GM13976 (cell line): ENCODE results near the gene USP34.
"Not testable (repeated sequence)": the region's sequence is repeated elsewhere in the genome, so short reads cannot be mapped to it uniquely, and the experiment has no call there.

ENCODE experiments used
- DNase-seq: peaks from one replicate; pipeline ENCODE4 v3.0.0; 2012; ENCODE audit warnings: low spot score
- in situ Hi-C: fragments of 300-500 bp; cut with MboI; formaldehyde crosslinking; loops from one replicate; pipeline ENCODE4 v1.12.0; 2022; ENCODE audit warnings: low sequenced_read_pairs, mixed read lengths, inconsistent platforms; ENCODE audit not compliant: unreplicated experiment
- TF ChIP-seq, protein P1 (sequence below): IDR thresholded peaks from 2 replicates; pipeline ENCODE4 v1.5.1; 2012; ENCODE audit warnings: borderline replicate concordance, mild to moderate bottlenecking; ENCODE audit not compliant: insufficient read depth; ENCODE audit errors: extremely low read depth, missing control alignments, control extremely low read depth

The USP34 gene

DNA sequence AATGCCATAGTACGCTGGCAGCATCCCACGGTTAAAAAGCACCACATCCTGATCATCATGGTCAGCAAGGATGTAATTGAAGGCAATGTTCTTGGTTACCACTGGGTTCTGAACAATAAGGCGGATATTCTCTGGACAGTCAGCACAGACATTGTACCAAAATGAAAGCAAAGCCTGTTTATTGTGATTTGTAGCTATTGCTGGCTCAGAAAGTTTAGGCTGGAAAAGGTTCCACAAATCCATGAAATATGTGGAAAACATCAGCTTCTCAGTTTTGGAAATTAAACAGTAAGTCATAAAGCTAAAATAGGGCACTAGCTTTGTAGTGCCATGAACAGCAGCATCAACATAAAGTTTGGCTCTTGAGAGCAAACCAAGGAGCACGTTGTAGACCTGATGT is 256.7 kb downstream of the USP34 start:
- no peak for DNase-seq
- TF ChIP-seq, protein P1, sequence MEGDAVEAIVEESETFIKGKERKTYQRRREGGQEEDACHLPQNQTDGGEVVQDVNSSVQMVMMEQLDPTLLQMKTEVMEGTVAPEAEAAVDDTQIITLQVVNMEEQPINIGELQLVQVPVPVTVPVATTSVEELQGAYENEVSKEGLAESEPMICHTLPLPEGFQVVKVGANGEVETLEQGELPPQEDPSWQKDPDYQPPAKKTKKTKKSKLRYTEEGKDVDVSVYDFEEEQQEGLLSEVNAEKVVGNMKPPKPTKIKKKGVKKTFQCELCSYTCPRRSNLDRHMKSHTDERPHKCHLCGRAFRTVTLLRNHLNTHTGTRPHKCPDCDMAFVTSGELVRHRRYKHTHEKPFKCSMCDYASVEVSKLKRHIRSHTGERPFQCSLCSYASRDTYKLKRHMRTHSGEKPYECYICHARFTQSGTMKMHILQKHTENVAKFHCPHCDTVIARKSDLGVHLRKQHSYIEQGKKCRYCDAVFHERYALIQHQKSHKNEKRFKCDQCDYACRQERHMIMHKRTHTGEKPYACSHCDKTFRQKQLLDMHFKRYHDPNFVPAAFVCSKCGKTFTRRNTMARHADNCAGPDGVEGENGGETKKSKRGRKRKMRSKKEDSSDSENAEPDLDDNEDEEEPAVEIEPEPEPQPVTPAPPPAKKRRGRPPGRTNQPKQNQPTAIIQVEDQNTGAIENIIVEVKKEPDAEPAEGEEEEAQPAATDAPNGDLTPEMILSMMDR, result no peak
- in situ Hi-C loops, result no loop called here

DNA sequence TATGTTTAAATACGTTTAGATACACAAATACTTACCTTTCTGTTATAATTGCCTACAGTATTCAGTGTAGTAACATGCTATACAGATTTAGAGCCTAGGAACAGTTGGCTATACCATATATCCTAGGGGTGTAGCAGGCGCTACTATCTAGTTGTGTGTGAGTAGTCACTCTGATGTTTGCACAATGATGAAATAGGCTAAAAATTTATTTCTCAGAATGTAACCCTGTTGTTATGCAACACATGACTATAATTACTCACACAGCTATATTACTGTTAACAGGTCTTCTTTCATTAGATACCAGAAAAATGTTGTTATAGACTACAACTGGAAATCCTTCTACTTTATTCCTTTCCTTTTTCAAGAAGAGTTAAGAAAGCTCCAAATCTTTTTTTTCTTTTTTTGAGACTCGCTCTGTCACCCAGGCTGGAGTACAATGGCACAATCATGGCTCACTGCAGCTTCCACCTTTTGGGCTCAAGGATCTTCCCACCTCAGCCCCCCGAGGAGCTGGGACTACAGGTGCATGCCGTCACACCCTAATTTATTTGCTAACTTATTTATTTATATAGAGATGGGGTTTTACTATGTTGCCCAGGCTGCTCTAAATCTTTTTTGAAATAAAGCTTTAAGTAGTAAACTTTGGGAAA is 260.4 kb downstream of the USP34 start:
- TF ChIP-seq, protein P1, result no peak
- in situ Hi-C loops, result no loop called here
- no peak for DNase-seq

DNA sequence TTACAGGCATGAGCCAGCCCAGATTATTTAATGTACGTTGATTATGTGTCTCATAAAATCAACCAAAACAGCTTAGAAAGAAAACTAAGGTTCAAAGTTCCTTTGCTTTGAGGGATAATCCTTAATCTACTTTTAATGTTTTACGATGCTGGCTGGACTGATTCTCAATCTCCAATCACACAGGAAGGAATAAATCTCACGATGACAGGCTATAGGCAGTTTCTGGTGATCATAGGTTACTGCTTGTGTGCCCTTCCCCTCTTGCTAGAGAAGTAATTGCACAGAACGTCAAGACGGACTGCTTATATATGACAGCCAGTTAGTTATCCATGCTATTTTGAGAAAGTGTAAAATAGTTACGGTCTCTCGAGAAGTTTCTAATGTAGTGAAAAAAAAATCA is 265.8 kb downstream of the USP34 start:
- in situ Hi-C loops, result no loop called here
- no peak for DNase-seq
- TF ChIP-seq, protein P1, result no peak

DNA sequence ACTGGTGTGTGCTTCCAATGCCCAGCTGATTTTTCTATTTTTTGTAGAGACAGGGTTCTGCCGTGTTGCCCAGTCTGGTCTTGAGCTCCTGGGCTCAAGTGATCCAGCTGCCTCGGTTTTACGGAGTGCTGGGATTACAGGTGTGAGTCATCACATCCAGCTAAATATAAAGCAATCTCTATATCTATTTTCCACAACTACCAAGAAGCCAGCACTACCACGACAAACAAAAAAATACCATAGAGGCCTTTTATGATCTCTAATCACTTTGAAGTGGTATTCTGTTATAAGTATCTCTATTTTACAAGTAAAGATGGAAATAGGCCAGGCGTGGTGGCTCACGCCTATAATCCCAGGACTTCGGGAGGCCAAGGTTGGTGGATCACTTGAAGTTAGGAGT is 274.2 kb downstream of the USP34 start:
- in situ Hi-C loops, result no loop called here
- TF ChIP-seq, protein P1, result no peak
- DNase-seq, result no peak

DNA sequence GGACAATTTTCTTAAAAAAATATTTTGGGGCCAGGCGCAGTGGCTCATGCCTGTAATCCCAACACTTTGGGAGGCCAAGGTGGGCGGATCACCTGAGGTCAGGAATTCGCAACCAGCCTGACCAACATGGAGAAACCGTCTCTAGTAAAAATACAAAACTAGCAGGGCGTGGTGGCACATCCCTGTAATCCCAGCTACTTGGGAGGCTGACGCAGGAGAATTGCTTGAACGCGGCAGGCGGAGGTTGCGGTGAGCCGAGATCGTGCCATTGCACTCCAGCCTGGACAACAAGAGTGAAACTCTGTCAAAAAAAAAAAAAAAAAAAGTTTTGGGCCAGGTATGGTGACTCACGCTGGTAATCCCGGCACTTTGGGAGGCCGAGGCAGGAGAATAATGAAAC is 276.2 kb downstream of the USP34 start:
- DNase-seq, in situ Hi-C loops: not testable (repeated sequence)

DNA sequence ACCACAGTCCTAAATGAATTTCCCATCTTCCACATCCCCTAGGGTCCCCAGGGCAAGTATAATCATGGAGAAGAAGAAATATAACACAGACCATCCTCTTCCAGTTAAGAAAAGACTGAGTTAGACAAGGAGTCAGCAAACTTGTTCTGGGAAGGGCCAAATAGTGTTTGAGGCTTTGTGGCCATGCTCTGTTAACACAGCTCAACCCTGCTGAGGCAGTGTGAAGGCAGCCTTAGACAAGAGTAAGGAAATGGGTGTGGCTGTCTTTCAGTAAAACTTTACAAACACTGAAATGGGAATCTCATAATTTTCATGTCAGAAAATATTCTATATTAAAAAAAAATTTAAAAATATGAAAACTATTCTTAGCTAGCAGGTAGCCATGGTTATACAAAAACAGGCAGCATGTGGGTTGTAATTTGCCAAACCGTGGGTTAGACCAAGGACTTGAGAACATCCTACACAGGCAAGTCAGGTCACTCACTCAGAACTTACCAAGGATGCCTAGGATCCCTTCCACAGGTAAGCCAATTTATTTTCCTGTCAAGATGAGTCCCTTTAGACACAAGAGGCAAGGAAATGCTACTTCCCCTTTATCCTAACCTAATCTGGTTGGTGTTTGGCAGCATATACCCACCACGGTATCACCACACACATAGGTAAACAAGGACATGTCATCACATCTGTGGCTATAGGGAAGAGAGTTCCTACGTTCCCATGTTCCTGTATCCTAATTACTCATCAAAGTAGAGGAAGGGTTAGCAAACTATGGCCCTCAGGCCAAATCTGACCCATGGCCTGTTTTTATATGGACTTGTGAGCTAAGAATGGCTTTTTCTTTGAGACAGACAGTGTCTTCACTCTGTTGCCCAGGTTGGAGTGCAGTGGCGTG is 277.0 kb downstream of the USP34 start:
- in situ Hi-C loops, result no loop called here
- TF ChIP-seq, protein P1, result no peak
- DNase-seq, result no peak

DNA sequence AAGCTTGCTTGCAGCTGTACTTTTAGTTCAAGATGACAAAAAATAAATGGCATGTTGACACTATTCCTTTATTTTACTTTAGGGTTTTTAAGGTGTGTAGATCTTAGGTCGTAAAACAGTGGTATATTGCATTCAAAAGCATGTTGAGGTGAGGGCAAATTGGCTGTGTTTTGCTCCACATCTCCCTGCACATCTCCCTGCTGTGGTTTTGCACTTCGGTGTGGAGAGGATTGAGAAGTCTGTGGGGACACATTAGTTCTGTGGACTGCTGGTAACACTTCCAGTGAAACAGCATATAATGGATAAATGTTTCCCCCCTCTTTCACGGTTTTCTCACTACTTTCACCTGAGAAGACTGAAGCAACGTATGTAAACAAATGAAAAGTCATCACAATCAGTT is 283.8 kb downstream of the USP34 start:
- TF ChIP-seq, protein P1, result no peak
- no peak for DNase-seq
- in situ Hi-C loops, result no loop called here
